Adrenal gland (tissue), 5 donors: ENCODE data around the gene YIPF7.

ENCODE experiments used
- POLR2A ChIP-seq, 2 donors: fragments of 450-650 bp; IDR thresholded peaks; one replicate each; pipeline ENCODE4 v1.6.1; 2017; ENCODE audit warnings: antibody characterized with exemption in 2 of 2, mild to moderate bottlenecking in 2 of 2, moderate library complexity in 1 of 2
- TF ChIP-seq, protein P1 (sequence below), 6 experiments: fragments of 450-650 bp in 4 of 6; fragments of 200-600 bp in 2 of 6; sonication (generic) in 1 of 6; IDR thresholded peaks; 1 replicate in 5 of 6; 2 replicates in 1 of 6; pipeline versions ENCODE4 v1.5.1 to v1.8.0; 2016 to 2021; ENCODE audit warnings: antibody characterized with exemption in 6 of 6, mild to moderate bottlenecking in 2 of 6, moderate library complexity in 1 of 6
- donor health status: DM: no; HTN: no; CAD: no.

DNA sequence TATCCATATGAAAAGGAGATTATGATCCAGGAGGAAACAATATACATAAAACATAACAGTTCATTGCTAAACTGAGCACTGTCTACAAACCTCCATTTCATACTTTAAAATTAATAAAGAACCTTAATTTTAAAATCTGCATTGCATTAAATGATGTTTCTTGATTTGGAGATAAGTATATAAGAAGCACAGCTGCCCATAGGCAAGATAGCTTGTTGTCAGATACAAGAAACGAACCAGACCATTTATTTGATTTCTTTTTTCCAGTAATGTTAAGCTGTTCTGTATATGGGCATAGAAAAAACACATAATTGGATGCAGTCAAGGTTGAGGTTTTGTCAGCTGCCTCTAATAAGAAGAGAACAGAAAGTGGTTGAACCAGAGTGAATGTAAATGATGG lies 33.2 kb upstream of the YIPF7 start:
- TF ChIP-seq, protein P1, sequence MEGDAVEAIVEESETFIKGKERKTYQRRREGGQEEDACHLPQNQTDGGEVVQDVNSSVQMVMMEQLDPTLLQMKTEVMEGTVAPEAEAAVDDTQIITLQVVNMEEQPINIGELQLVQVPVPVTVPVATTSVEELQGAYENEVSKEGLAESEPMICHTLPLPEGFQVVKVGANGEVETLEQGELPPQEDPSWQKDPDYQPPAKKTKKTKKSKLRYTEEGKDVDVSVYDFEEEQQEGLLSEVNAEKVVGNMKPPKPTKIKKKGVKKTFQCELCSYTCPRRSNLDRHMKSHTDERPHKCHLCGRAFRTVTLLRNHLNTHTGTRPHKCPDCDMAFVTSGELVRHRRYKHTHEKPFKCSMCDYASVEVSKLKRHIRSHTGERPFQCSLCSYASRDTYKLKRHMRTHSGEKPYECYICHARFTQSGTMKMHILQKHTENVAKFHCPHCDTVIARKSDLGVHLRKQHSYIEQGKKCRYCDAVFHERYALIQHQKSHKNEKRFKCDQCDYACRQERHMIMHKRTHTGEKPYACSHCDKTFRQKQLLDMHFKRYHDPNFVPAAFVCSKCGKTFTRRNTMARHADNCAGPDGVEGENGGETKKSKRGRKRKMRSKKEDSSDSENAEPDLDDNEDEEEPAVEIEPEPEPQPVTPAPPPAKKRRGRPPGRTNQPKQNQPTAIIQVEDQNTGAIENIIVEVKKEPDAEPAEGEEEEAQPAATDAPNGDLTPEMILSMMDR (IDR thresholded peaks at IDR 0.05), result no peak
- TF ChIP-seq POLR2A (IDR thresholded peaks at IDR 0.05), result no peak
